ENCODE measurements around the gene PACRG.

The PACRG gene

DNA sequence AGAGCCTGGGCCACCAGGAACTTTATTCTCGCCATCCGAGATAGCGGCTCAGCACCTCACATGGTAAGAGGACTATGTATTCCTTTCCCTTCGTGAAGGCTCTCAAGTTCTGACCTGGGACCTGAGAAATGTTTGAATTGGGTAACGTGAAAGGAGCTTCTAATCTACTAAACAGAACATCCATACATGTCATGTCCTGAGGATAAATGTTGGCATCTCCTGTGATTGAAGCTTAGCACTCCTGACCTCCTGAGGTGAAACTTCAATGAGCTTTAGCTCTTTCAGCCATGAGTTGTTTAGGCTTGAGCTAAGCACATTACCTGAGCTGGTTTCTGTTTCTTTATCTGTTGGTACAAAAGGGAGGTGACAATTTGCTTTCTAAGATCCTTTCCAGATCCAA, 280.9 kb downstream of the PACRG start:
- no peak for DNase-seq (ENCODE audit: low read depth in 2 of 2)

- DNase-seq (ENCODE audit: low read depth in 2 of 2) = no peak
Measured at GRCh38 chr6:163010145-163010544, 282.4 kb downstream of the PACRG start.

- no peak for DNase-seq (ENCODE audit: low read depth in 2 of 2)
Measured at GRCh38 chr6:163014736-163015135, 287.0 kb downstream of the PACRG start.

DNA sequence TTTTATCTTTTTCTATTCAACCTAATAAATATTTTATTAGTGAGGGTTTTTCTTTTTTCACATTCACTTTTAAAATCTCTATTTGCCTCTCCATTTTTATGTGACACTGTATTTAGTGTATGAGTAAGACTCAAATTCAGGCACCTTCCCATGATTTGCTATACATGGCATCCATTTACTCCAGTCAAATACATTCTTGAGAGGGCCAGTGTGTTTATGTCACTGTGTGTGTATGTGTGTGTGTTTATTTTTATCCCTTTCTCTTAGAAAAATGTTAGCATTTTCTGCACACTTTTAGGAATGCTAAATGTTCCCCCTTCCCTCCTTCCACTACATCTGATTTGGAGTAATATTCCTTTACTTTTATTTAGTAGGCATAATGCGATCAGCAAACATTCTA, 290.0 kb downstream of the PACRG start:
- DNase-seq (ENCODE audit: low read depth in 2 of 2) = no peak

- no peak for DNase-seq (ENCODE audit: low read depth in 2 of 2)
Measured at GRCh38 chr6:163019926-163020325, 292.2 kb downstream of the PACRG start.

- no peak for DNase-seq (ENCODE audit: low read depth in 2 of 2)
Measured at GRCh38 chr6:163021054-163021453, 293.3 kb downstream of the PACRG start.

GRCh38 chr6:163023700-163024099, 295.9 kb downstream of the PACRG start:
- DNase-seq (ENCODE audit: low read depth in 2 of 2) = no peak

DNA sequence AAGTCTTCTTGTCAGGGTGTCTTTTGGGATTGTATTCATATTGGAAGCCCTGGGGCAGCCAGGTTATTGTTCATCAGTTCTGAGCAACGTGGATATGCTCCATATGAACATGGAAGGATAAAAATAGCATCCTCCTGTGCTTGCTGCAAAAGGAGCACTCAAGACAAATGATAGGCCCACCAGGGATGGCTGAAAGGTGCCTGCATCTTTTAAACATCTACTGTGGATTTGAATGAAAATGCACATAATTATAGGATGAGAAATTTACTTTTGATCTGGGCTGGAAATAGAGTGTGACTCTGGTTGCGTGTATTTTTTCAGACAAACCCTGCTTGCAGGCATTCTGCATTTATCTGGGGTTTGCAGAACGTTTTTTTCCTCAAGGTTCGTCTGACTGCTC, 299.1 kb downstream of the PACRG start:
- no peak for DNase-seq (ENCODE audit: low read depth in 2 of 2)

GRCh38 chr6:163030980-163031379, 303.2 kb downstream of the PACRG start:
- no peak for DNase-seq (ENCODE audit: low read depth in 2 of 2)

DNA sequence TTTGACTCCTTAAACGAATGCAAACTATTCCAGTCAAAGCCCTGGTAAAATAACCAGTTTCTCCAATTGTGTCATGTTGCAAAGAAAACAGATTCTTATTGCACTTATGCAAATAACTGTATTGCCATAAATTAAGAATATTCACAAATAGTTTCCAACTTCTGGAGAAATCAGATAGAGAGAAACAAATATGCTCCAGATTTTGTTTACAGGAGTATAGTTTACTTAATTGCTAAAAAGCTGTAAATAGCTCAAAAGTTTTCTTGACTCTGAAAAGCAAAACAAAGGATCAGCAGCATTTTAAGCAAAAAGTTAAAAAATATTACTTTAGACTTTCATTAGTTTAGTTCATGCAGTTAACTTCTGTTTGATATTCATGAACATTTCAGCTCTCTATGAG, 304.2 kb downstream of the PACRG start:
- no peak for DNase-seq (ENCODE audit: low read depth in 2 of 2)

DNA sequence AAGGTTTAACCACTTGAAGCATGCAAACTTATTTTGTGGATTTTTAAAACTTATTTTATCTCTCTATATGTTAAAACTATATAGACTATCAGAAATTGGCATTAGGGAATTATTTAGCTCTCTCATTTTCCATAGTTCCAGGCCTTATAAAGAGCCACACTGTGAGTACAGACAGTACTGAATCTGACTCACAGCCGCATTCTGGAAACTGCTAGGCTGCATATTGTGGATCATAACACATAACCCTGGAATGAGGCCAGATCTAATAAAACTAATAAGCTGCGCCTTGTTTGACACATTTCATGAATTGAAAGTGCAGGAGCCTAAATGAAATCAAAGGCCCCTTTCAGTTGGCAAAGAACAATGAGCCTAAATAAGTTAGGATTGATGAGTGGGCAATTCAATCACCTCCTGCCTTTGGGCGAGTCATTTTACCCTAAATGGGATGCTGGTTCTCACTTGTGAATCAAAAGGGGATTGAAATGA, 308.4 kb downstream of the PACRG start:
- no peak for DNase-seq (ENCODE audit: low read depth in 2 of 2)

- DNase-seq (ENCODE audit: low read depth in 2 of 2) = no peak
Measured at GRCh38 chr6:163038317-163038716, 310.5 kb downstream of the PACRG start.

DNA sequence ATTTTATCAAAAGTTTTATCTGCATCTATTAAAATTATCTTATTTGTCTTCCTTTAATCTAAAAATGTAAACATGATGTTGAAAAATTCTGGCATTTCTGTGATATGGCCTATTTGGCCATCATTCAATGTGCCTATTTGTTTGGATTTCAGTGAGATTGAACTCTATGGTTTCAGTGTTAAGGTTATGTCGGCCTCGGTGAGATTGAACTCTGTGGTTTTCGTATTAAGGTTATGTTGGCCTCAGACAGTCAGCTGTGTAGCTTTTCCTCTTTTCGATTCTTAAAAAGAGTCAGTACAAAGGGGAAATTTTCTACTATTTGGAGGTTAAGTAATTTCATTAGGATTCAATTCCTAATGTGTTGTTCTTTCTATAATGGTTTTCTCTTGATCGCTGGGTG, 320.6 kb downstream of the PACRG start:
- no peak for DNase-seq (ENCODE audit: low read depth in 2 of 2)

DNA sequence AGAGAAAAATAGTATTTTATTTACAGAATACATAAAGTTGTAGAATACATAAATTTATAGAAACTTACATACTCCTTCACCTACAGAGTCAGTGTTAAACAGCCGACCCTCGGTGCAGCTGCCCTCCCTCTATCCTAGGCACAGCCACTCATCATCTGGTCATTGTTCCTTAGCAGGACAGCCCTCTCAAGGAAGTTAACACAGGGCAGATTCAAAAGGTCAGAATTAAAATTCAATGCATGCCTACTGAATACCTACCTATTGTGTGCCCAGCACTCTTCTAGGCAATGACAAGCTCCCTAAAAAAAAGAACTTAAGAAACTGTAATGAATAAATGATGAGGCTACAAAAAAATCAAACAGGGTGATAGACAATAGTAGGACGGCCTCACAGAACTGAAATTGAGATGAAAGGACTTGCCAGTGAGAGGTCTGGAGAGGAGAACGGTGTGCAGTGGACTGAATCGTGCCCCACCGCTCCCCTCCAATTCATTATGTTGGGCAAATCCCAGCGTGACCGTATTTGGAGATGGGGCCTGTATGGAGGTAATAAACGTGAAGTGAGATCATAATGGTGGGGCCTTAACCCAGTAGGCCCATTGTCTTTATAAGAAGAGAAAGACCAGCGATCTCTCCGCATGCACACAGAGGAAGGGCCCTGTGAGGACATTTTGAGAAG, 326.0 kb downstream of the PACRG start:
- DNase-seq (ENCODE audit: low read depth in 2 of 2) = no peak

DNA sequence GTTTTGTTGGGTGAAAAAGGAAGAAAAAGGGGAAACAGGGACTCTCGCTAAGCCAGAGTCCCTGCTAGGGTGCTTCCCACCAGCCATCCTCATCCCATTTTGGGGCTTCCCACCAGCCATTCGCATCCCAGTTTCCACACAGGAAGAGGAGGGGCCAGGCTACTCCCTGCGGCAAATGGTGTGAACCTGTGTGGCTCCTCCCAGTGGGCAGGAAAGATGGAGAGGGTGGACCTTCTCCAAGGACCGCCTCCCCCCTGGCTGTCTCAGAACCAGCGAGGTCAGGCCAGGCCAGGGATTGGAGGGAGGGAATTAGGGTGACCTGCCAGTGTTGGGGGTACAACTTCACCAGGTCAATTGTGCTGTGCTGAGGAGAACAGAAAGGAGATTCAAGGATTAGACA, 326.9 kb downstream of the PACRG start:
- no peak for DNase-seq (ENCODE audit: low read depth in 2 of 2)

DNA sequence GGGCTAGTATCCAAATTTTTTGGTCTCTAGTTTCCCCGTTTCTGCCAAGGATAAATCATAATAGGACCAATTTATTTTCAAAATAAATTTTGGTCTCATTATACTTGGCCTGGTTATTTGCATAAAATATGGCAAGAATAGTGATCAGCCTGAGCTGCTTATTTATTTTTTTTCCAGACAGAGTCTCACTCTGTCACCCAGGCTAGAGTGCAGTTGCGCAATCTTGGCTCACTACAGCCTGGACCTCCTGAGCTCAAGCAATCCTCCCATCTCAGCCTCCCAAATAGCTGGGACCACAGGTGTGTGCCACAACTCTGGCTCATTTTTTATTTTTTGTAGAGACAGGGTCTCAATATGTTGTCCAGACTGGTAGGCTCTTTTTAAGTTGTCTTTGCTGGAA, 329.5 kb downstream of the PACRG start:
- no peak for DNase-seq (ENCODE audit: low read depth in 2 of 2)

GRCh38 chr6:163062790-163063189, 335.0 kb downstream of the PACRG start:
- no peak for DNase-seq (ENCODE audit: low read depth in 2 of 2)

DNA sequence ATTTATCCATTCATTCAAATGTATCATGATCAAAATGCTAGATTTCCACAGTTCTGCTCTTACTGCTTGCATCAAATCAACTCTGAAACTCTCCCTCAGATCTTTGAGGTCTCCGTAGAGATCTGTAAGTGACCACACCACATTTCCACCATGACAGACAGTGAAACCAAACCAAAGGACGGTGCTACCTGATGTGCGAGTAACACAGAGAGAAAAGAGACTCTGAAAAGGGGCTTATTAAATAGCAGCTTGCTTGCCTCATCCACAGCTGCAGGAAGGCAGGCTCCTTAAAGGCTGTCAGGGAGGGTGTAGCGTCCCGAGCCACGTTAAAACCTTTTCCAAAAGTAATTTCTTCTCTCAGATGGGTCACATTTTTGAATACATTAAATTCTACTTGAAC, 335.8 kb downstream of the PACRG start:
- no peak for DNase-seq (ENCODE audit: low read depth in 2 of 2)

- DNase-seq (ENCODE audit: low read depth in 2 of 2) = no peak
Measured at GRCh38 chr6:163064397-163064796, 336.6 kb downstream of the PACRG start.

DNA sequence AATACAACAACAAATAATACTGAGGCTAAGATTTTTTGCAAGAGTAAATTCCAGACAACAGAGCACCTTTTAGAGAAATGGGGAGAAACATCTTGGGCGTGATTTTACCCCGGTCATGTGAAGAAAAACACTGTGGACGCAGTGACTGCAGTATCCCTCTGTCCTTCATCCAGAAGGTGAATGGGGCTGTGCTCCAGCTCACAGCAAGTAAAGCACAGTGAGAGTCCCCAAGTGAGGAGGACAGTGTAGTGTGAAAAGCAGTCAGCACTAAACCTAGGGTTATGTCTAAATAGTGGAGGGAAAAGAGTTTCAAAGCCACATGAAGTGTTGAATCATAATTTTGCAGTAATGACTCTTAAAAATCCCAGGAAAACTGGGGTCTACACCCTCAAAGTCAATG, 338.4 kb downstream of the PACRG start:
- no peak for DNase-seq (ENCODE audit: low read depth in 2 of 2)

- no peak for DNase-seq (ENCODE audit: low read depth in 2 of 2)
Measured at GRCh38 chr6:163077134-163077533, 349.4 kb downstream of the PACRG start.

GRCh38 chr6:163078712-163079111, 350.9 kb downstream of the PACRG start:
- DNase-seq (ENCODE audit: low read depth in 2 of 2) = no peak

DNA sequence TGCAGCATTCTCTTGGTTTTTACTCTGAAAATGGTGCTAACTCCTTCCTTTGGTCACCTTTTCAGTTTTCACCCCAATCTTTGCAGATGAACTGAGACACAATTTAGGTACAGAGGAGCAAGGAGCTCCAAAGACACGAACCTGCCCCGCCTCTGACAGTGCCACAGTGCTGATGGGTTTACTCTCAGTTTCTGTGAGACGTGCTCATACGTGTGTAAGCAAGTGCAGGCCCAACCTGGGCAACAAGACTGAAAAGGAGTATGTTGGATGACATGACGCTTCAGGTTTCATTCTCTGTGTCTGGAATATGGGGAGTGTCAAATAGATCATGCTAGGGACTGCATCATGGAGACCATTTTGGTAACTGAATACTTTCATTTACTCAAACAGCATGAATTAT, 352.5 kb downstream of the PACRG start:
- no peak for DNase-seq (ENCODE audit: low read depth in 2 of 2)

GRCh38 chr6:163083141-163083540, 355.4 kb downstream of the PACRG start:
- DNase-seq (ENCODE audit: low read depth in 2 of 2) = no peak

Data from activated CD4-positive, alpha-beta T cell treated with anti-CD3 and anti-CD28 coated beads for 24 hours (primary cell).